Neural progenitor cell (in vitro differentiated cells): ENCODE measurements around the gene GDNF. TPM values are rescaled to one million over a fixed set of nuclear protein-coding genes. Genes with fewer than 3 reads are reported as not detected.

Experiments used
- DNase-seq: peaks from one replicate; pipeline ENCODE4 v3.0.0-alpha.2; 2016; ENCODE audit warnings: low spot score
- H2AFZ ChIP-seq: fragments of 200-600 bp; sonication (generic); replicated peaks from 2 replicates; pipeline ENCODE4 v1.6.1; 2016; ENCODE audit warnings: antibody characterized with exemption
- H3F3A ChIP-seq: fragments of 200-600 bp; sonication (generic); 2 replicates; pipeline ENCODE4 v1.6.1; 2016; ENCODE audit warnings: antibody characterized with exemption, low read depth
- H3K27ac ChIP-seq: fragments of 200-600 bp; sonication (generic); 2 replicates; pipeline ENCODE4 v1.5.1; 2016; ENCODE audit warnings: mild to moderate bottlenecking
- H3K27me3 ChIP-seq: fragments of 200-600 bp; sonication (generic); 2 replicates; pipeline ENCODE4 v1.6.1; 2016; ENCODE audit warnings: mild to moderate bottlenecking, moderate library complexity
- H3K36me3 ChIP-seq: fragments of 200-600 bp; sonication (generic); 2 replicates; pipeline ENCODE4 v1.5.1; 2016
- H3K4me1 ChIP-seq: fragments of 200-600 bp; sonication (generic); 2 replicates; pipeline ENCODE4 v1.6.1; 2016; ENCODE audit warnings: mixed run types
- H3K4me2 ChIP-seq: fragments of 200-600 bp; sonication (generic); 2 replicates; pipeline ENCODE4 v1.6.1; 2016
- H3K4me3 ChIP-seq: fragments of 200-600 bp; sonication (generic); 2 replicates; pipeline ENCODE4 v1.5.1; 2016
- H3K79me2 ChIP-seq: fragments of 200-600 bp; sonication (generic); 2 replicates; pipeline ENCODE4 v1.6.1; 2016; ENCODE audit warnings: low read depth
- H3K9ac ChIP-seq: fragments of 200-600 bp; sonication (generic); 2 replicates; pipeline ENCODE4 v1.6.1; 2016
- H3K9me3 ChIP-seq: fragments of 200-600 bp; sonication (generic); 2 replicates; pipeline ENCODE4 v1.5.1; 2016; ENCODE audit warnings: low read depth
- H4K20me1 ChIP-seq: fragments of 200-600 bp; sonication (generic); 2 replicates; pipeline ENCODE4 v1.6.1; 2016; ENCODE audit warnings: low read depth
- H3K27ac Mint-ChIP-seq: 3 replicates; pipeline ENCODE4 v1.8.0; 2021; ENCODE audit warnings: mixed read lengths
- H3K27me3 Mint-ChIP-seq: 2 replicates; pipeline ENCODE4 v1.8.0; 2022; ENCODE audit warnings: low read depth, mild to moderate bottlenecking, inconsistent platforms, moderate library complexity, mixed read lengths; ENCODE audit not compliant: insufficient read depth
- H3K36me3 Mint-ChIP-seq: 3 replicates; pipeline ENCODE4 v1.8.0; 2021; ENCODE audit warnings: mixed read lengths
- H3K4me1 Mint-ChIP-seq: 3 replicates; pipeline ENCODE4 v1.8.0; 2021; ENCODE audit warnings: mixed read lengths
- H3K4me3 Mint-ChIP-seq: 3 replicates; pipeline ENCODE4 v1.8.0; 2021; ENCODE audit warnings: mild to moderate bottlenecking, moderate library complexity, mixed read lengths
- H3K9me3 Mint-ChIP-seq: 3 replicates; pipeline ENCODE4 v1.8.0; 2020; ENCODE audit warnings: mixed read lengths
- CTCF ChIP-seq: fragments of 200-600 bp; sonication (generic); IDR thresholded peaks from 2 replicates; pipeline ENCODE4 v1.5.1; 2017; ENCODE audit warnings: antibody characterized with exemption, mild to moderate bottlenecking
- EZH2 ChIP-seq: fragments of 200-600 bp; sonication (generic); IDR thresholded peaks from 2 replicates; pipeline ENCODE4 v1.6.1; 2017; ENCODE audit warnings: antibody characterized with exemption, mild to moderate bottlenecking, moderate library complexity
- EZH2phosphoT487 ChIP-seq: fragments of 200-600 bp; sonication (generic); IDR thresholded peaks from 2 replicates; pipeline ENCODE4 v1.6.1; 2017; ENCODE audit warnings: antibody characterized with exemption
- total RNA-seq: library from RNA; depleted of rRNA; stranded (reverse); fragments of >200 nt; gene quantifications from 2 replicates; pipeline ENCODE4 v1.2.3, GENCODE V29; 2015; ENCODE audit warnings: low replicate concordance

Gene GDNF
- total RNA-seq, 1 donor from 2014 or later: not detected

- H4K20me1 ChIP-seq: no peaks in the 10 kb centered on the region
- H3K4me2 ChIP-seq: no peak overlapping the region
Measured at GRCh38 chr5:37769840-37770239, 70.0 kb downstream of the GDNF start.

GRCh38 chr5:37769108-37769507 lies 70.7 kb downstream of the GDNF start:
- Histone ChIP-seq H3F3A (no peaks in the 10 kb centered on the region), H3K36me3 (no peaks in the 10 kb centered on the region), H3K79me2 (no peaks in the 10 kb centered on the region), H3K27me3 (no peaks in the 10 kb centered on the region), H3K9me3 (no peaks in the 10 kb centered on the region), H3K4me1 (no peaks in the 10 kb centered on the region), H3K27ac (no peak overlapping the region), H3K4me3 (no peak overlapping the region), H4K20me1 (no peaks in the 10 kb centered on the region), H3K9ac (no peak overlapping the region), H2AFZ (no peak overlapping the region), H3K4me2 (no peak overlapping the region)
- H3K4me3 Mint-ChIP-seq: no peak overlapping the region
- H3K4me1 Mint-ChIP-seq: peaks cover 6% of the 10 kb centered on the region
- no peaks in the 10 kb centered on the region for H3K36me3 Mint-ChIP-seq
- no peak for DNase-seq
- TF ChIP-seq EZH2 (no peak), EZH2phosphoT487 (no peak), CTCF (no peak)
- no peaks in the 10 kb centered on the region for H3K27me3 Mint-ChIP-seq
- no peak overlapping the region for H3K27ac Mint-ChIP-seq
- no peaks in the 10 kb centered on the region for H3K9me3 Mint-ChIP-seq

More at GRCh38 chr5:37769840-37770239, 70.0 kb downstream of the GDNF start:
- H3K27me3 Mint-ChIP-seq: no peaks in the 10 kb centered on the region
- Histone ChIP-seq H3K4me3 (no peak overlapping the region), H2AFZ (no peak overlapping the region), H3F3A (no peaks in the 10 kb centered on the region), H3K9ac (no peak overlapping the region), H3K36me3 (no peaks in the 10 kb centered on the region), H3K79me2 (no peaks in the 10 kb centered on the region), H3K27ac (no peak overlapping the region), H3K27me3 (no peaks in the 10 kb centered on the region), H3K4me1 (no peaks in the 10 kb centered on the region), H3K9me3 (no peaks in the 10 kb centered on the region)
- no peak for DNase-seq
- no peaks in the 10 kb centered on the region for H3K36me3 Mint-ChIP-seq
- no peak for TF ChIP-seq EZH2phosphoT487
- TF ChIP-seq EZH2: no peak
- no peak for TF ChIP-seq CTCF
- H3K9me3 Mint-ChIP-seq: peaks cover under 1% of the 10 kb centered on the region
- no peak overlapping the region for H3K4me3 Mint-ChIP-seq
- H3K4me1 Mint-ChIP-seq: peaks cover 6% of the 10 kb centered on the region
- no peak overlapping the region for H3K27ac Mint-ChIP-seq

- no peak overlapping the region for H3K4me3 ChIP-seq
- TF ChIP-seq CTCF (no peak), EZH2 (no peak), EZH2phosphoT487 (no peak)
- no peak overlapping the region for H3K4me2 ChIP-seq
Measured at GRCh38 chr5:37768371-37768770, 71.5 kb downstream of the GDNF start.

More at GRCh38 chr5:37768371-37768770, 71.5 kb downstream of the GDNF start:
- Histone ChIP-seq H4K20me1 (no peaks in the 10 kb centered on the region), H3K9ac (no peak overlapping the region), H3K79me2 (no peaks in the 10 kb centered on the region), H3F3A (no peaks in the 10 kb centered on the region), H3K27ac (no peak overlapping the region), H3K9me3 (no peaks in the 10 kb centered on the region), H3K36me3 (no peaks in the 10 kb centered on the region), H3K4me1 (no peaks in the 10 kb centered on the region), H3K27me3 (no peaks in the 10 kb centered on the region), H2AFZ (no peak overlapping the region)
- Mint-ChIP-seq H3K36me3 (no peaks in the 10 kb centered on the region), H3K4me1 (peaks cover 6% of the 10 kb centered on the region), H3K4me3 (no peak overlapping the region), H3K27me3 (no peaks in the 10 kb centered on the region), H3K9me3 (no peaks in the 10 kb centered on the region), H3K27ac (no peak overlapping the region)
- DNase-seq: no peak
